SW480 (cell line): Measurements from ENCODE around the gene OR5K2.

Source experiments
- DNase-seq: peaks from one replicate; pipeline ENCODE4 v3.0.0-alpha.2; 2016; ENCODE audit warnings: low spot score

OR5K2 gene

DNA sequence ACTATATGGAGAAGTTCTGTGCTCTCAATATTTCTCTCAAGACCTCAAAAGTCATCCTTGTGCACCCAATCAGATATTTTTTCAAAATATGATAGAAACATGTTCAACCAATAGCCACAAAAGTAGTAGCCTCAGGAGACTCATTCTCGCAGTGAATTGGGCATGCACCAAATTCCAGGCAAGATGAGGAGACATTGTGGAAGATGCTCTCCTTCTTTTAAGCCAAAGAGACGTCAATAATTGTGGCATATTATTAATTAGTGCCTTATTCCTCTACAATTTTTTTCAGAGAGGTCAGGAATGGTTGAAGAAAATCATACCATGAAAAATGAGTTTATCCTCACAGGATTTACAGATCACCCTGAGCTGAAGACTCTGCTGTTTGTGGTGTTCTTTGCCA, at the start of gene OR5K2:
Gene OR5K2 (plus strand): TSS at position 301 of the 400 bp plus-strand sequence. CDS start 0 bp downstream, at position 301.
- DNase-seq, result no peak

DNA sequence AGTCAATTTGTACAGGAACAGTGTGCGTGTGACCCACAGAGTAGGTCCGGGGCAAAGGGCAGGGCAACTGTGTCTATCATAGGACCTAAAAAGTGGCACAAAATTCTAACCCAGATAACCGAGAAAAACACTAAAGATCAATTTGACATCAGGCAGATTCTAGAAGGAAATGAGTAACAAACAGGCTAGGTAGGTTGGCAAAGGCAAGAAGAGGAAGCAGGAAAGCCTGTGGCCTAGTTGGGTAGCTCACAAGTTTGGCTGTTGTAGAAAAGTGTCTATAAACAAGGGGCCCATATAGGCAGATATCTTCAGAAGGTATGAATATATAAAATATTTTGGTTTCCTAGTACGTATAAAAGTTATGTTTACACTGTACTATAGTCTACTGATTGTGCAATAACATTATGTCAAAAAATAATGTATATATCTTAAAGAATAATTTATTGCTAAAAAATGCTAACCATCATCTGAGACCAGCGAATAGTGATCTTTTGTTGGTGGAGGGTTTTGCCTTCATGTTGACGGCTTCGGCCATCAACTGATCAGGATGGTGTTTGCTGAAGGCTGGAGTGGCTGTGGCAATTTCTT, 47.8 kb upstream of the OR5K2 start:
- no peak for DNase-seq

DNA sequence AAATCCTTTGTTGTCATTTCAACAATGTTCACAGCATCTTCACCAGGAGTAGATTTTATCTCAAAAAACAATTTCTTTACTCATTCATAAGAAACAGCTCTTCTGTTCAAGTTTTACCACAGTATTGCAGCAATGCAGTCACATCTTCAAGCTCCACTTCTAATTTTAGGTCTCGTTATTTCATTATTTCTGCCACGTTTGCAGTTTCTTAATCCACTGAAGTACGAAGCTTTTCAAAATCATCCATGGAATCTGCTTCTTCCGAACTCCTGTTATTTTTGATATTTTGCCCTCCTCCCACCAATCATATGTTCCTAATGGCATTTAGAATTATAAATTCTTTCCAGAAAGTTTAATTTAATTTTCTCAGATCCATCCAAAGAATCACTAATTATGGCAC, 47.1 kb upstream of the OR5K2 start:
- DNase-seq, result no peak

DNA sequence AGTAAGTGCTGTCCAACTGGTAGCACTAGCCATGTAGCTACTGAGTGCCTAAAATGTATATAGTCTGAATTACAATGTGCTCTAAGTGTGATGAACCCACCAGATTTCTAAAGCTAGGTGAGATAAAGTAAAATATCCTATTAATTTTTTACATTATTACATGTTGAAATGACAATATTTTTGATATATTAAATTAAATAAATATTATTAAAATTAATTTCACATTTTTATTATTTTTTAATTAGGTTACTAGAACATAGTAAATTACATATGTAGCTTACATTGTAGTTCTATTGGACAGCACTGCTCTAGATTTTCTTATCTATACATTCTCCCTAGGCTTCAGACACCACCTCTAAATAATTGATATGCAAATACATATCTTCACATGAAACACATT, 43.7 kb upstream of the OR5K2 start:
- no peak for DNase-seq

DNA sequence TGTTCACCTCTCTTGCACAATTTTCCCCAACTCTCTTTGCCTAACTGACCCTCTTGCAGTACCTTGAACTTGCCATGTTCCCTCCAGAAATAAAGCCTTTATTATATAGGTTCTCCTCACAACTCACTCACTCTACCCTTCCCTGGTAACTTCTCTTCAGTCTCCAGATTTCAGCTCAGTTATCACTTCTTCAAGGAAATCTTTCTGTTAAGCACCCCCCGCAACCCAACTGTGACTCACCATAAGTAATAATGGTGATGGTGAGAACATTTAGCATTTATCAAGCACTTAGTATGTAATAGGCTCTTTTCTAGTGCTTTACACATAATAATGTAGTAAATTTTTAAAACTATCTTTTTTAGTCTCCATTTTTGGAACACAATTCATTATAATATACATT, 42.6 kb upstream of the OR5K2 start:
- no peak for DNase-seq

DNA sequence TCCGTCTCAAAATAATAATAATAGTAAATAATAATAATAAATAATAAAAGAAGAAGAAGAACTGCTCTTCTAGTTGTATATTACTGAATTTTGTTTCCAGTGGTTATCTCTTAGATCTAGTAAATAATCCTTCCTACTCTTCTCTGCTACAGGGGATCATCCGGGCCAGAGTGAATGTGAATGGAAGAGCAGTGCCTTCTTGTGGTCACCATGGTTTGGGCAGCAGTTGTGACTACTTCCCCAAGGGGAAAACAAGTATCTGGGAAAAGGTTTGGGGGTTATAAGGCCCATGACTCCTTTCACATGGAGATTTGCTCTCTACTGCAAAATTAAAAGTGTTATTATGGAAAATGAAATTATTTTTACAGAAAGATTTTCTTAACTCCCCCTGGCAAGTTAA, 39.9 kb upstream of the OR5K2 start:
- no peak for DNase-seq

DNA sequence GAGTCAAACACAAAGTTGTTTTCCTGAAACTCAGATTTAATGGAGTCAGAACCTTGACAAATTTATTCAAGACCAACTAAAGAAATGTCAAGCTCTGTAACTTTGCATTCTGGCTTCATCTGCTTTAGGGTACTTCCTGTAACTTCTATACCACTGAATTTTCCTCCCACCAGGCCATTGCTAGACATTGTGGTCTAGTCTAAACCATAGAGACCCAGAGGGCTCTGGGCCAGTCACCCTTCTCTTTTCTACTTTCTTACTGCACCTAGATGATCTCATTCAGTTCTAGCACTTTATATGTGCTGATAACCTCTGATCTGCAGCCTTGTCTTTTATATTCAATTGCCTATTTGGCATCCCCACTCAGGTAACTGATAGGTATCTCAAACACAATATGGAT, 37.3 kb upstream of the OR5K2 start:
- no peak for DNase-seq

DNA sequence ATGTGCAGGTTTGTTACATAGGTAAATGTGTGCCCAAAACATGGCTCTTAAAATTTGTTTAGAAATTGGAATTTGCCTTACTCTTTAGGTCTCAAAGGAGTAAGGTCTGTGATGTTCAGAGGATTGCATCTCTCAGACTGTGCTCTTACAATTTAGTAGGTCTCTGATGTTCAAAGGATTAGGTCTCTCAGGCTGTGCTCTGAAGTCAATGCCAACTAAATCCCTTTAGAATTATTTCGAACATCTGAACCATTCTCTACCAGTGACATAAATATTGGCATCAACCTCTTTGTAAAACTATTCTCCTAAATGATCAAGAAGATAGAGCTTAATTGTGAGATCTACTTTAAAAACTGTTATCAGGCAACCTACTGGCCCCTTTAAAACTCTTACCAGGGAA, 34.6 kb upstream of the OR5K2 start, which contains the start of gene OR5K1:
Gene OR5K1 (plus strand): TSS at position 301 of the 400 bp plus-strand sequence. CDS start 6,376 bp downstream, outside the sequence.
- DNase-seq, result no peak

DNA sequence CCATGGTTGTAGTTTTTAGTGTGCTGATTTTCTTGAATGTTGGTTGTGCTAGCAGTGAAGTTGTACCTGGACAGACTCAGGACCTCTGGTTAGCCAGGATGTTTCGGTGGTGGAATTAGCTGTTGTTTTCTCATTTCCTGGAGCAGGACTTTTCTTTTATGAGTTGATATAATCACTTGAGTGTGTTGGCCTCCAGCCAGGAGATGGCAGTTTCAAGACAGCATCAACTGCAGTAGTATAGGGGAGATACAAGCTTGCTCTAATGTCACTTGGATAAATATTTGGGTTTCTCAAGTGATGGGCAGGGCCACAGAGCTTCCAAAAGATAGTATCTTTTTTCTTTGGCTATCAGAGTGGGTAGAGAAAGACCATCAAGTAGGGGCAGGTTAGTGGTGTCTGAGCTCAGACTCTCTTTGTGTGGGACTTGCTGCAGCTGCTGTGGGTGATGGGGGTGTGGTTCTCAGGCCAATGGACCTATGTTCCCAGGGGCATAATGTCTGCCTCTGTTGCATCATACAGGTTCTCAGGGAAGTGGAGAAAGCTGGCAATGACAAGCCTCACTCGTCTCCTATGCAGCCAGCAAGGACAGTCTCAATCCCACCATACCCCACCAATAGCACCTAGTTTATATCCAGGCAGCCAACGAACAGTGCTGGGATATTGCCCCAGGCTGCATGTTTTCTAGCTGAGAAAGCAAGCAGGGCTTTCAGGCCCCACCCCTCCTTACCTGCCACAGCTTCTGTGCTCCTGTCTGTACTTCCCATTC, 14.6 kb upstream of the OR5K2 start:
- DNase-seq, result peak; percentile 8

DNA sequence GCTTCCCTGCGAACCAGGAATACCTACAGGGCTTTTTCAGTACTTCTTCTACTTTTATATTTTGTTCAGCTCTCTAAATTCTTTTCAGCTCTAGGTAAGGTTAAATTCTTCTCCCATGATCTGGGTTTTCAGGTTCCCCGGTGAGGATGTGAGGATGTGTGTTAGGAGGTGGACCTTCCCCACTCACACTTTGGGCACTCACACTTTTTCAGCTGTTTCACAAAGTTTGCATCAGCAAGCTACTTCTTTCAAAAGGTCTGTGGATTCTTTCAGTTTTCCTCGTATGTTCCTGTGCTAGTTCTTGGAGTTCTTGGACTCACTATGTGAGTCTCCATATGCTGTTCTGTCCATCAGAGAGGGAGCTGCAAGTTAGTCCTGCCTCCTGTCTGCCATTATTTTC, 13.9 kb upstream of the OR5K2 start:
- DNase-seq, result no peak

DNA sequence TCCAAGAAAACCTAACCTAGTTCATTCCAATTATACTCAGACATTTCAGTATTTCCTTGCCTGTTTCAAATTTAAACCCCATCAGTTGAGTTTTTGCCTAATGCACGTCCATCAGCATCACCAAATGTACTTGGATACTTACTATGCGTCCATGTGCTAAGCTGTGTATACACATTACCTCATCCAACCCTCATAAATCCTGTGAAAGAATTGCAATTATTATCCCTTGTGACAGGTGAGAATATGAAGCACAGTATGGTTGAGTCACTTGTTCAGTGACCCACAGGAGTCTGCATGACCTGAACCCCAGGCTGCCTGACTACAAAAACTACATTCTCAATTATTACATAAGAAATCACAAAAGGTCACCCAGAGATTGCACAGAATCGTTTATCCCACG, 2.5 kb downstream of the OR5K2 start:
- DNase-seq, result no peak

DNA sequence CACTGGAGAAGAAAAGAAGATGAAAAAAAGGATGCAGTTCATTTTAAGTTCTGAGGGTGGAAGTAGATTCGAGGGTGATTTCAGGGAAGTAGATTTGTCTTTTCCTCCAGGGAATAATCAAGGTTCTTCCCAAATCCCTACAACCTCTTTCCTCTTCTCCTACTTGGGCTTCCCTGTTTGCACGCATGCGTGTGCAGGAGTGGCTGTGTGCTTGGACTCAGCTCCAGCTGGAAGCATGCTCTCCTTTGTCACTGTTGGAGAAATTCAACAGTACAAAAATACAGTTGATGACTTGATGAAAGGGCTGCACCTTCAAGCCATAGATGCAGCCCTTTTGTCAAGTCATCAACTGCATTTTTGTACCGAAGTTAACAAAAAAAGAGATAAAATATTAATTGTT, 3.8 kb downstream of the OR5K2 start:
- DNase-seq, result no peak

DNA sequence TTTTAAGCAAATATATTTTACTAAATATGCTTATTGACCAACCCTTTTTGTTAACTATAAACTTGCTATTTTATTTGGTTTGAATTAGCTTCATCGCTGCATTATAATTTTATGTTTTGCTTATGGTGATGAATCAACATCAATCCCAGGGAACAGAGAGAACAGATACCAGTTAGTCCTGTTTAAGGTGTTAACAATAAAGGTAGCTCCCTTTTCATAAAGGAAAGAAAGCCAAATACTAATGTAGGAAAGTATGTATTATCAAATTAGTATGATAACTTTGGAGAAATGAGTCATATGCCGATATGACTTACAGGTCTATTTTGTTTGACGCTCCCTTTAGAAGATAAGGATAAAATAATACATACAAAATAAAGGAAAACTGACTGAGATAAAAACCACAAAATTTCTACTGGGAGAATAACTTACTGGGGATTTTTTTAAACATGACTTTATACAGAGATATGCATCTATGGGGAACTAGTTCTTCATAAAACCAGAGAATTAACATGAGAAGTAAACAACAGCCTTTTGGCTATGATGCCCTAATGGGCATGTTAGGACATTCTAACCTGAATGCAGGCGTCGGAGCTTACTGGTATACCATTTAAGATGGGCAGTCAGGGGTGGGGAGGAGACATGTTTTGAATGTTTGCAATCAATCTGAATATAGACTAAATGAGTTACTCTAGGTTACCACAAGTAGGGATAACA, 4.5 kb downstream of the OR5K2 start:
- DNase-seq, result no peak

DNA sequence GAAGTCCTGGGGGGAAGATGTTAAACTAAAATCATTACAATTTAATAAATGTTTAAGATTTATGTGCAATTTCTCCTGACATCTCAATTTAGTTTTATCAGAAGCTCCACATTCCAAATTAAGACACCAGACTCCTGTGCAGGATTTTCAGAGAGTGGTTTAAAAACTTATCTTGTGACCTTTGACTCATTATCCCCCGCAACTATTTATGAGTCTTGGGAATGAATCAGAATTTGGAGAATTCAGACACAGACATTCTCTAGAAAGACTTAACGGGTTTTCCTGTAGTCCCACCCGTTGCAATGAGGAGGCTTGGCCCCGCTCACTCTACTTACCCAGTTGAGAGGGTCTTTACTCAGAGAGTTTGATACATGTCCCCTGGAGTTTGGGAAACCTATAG, 7.1 kb downstream of the OR5K2 start:
- no peak for DNase-seq

DNA sequence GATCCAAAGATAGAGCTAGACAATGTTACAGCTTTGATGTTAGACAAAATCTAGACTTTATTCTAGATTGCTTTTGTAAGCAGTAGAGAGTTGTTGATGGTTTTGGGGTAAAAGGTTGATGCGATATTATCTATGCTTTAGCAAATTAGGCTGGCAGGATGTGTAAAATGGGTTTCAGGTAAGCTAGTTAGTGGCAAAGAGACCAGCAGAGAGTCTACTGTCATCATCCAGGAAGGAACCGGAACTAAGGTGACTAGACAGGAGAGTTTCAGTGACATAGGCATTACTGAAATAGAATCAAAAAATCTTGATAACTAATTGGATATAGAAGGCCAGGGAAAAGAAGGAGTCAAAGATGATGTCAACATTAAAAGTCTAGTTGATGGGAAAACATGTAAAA, 11.1 kb downstream of the OR5K2 start:
- DNase-seq, result no peak

DNA sequence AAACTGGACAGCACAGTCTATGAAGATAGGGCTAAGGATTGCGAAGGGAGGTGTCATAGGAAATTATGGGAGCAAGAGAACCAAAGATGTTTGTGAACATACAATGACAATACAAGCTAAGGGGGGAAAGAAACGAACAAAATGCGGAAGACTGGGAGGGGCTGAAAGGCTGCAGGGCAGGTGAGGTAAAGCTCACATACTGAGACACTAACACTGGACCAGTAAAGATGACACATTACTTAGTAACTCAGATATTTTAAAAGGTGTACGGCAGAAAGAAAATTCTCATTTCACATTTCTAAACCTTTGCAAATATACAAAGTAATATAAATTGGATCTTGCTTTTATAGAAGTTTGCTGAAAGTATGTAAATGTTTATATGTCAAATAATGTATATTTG, 15.1 kb downstream of the OR5K2 start:
- no peak for DNase-seq

DNA sequence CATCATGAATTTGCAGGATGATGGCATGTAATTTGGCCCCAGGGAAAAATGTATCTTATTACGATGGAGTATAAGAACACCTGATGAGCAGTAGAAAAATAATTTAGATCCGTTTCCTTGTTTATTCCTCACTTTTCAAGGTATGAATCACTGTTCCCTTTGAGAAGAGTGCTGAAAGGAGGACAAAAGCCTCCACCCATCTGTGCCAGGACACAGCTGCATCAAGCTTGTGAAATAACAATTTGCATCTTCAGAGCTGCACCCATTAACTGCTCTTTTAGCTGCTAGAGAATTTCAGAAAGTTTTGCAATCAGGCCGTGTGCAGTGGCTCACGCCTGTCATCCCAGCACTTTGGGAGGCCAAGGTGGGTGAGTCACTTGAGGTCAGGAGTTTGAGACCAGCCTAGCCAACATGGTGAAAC, 15.6 kb downstream of the OR5K2 start:
- DNase-seq, result no peak

DNA sequence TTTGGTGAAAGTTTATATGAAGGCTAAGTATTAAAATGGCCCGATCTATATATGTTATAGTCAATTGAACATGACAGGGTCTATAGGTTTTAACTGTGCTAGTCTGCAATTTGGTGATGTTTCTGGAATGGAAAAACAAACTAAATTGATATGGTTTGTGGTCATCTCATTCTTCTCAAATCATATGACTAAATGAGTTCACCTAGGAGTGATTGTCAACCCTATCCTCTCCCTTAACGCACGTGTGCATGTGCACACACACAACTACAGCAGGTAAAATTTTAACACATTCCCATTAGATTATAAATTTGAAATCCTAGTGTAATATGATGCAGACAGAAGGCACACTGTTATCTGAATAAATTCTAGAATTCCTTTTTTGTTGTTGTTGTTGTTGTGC, 16.3 kb downstream of the OR5K2 start:
- no peak for DNase-seq

DNA sequence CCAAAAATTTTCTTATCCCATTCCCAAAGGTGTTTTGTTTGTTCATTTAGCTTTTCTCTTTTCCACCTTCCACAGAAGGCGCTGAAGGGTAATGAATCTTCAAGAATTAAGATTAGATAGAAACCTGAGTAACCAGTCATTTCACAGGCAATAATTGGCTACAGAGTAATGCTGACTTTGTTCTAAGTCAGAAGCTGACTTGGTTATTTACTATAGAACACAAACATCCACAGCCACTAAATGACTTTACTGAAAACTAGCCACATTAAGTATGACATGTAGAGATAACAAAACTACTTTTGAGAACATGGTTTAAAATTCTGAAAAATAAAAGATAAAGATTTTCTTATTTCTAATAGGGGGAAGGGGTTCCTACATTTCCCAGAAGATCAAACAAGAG, 17.5 kb downstream of the OR5K2 start:
- DNase-seq, result no peak

DNA sequence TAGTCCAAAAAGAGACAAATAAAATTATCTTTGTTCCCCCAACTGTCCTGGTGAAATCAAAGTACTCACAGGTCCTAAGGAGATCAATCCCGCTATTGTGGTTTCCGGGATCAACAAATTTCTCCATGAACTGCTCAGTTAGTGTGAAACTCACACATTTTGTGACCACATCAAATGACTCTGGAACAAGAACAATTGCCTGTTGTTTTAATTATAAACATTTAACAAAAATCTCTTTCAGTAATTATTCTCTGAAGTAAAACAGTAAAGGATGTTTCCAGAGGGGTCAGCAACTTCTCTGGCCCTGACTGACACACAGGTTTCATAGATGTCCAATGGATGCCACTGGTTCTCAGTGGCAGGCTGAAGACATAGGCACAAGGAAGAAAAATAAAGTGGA, 21.3 kb downstream of the OR5K2 start:
- DNase-seq, result no peak

DNA sequence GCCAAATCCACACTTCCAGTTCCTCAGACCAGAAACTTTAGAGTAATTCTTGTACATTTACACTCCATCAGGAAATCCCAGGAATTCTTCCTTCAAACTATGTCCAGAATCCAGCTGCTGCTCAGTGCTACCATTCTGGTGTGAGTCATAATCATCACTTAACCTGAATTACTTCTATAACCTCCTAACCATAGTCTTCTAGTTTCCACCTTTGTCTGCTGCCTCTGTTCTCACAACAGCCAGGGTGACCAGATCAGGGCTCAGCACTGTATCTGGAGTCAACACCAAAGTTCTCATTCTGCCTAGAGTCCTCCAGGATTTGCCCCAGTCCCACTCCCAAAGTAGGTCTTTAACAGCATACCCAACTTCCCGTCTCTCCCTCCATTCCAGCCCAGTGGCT, 21.9 kb downstream of the OR5K2 start:
- DNase-seq, result no peak

DNA sequence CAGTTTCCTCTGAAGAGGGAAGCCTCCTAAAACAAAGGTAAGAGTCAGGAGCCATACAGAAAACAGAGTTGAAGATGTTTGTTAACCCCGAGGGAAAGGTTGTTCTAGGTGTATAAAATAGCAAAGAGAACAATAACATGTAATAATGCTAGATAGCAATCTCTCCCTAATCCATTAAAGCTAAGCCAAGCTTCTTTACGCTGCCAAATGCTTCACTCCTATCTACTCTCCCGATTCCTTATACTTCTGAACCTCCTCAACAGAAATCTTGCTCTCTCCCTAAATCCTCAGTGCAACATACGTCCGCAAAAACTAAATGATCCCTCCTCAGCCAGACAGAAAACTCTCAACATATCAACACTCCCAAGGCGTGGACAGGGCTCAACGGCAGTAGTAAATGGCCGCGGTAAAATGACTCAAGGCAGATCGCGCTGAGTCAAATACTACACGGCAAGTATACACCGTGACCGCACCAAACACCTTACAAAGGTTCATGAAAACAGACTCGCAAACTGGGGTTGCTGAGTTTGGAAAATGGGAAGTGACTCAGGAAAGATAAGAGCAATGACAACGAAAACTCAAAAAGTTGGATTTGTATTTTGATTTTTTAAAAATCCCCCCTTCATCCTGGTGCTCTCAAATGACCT, 24.5 kb downstream of the OR5K2 start:
- peak; percentile 59 for DNase-seq
